GM18861 (cell line): Measurements from ENCODE around the gene ADAMTS6.
A peak's percentile ranks its signal among the peaks of the same experiment; 100 is the strongest.
"Not testable (repeated sequence)": the region's sequence is repeated elsewhere in the genome, so short reads cannot be mapped to it uniquely, and the experiment has no call there.

Experiments used
- ATAC-seq: cut with Tn5 transposase; IDR thresholded peaks from one replicate; pipeline ENCODE4 v1.9.1; 2021; ENCODE audit not compliant: unreplicated experiment

Gene ADAMTS6

DNA sequence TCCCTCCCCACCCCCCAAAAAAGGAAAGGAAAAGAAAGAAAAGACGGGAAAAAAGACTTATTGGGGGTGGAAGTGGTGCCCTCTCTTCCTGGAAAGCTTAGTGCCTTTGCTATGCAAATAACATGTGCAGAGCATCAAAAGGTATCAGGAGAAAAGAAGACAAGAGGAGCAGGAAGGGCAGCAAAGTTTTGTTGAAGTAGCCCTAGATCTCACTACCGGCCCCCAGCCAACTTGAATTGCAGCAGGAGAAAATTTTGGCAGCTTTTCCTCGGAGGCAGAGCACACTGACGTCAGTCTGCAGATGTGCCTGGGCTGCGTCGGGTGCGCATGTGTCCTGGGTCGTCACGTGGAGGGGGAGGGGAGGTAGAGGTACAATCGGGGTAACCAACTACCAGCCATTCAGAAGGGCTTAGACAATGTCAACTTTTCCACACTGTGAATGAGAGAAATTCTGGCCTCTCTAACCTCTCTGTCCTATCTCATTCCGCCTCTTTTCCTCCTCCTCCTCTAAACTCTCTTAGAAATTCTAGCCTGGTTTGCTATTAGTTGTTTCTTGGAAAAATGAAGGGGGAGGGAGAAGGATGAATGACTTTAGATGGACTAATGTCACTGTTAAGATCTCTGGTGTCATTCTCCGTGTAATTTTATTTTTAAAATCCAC, at the start of gene ADAMTS6:
Gene ADAMTS6, minus strand, starts transcription at position 286 of the 661 bp plus-strand sequence. CDS start 8,247 bp downstream, outside the sequence.
- ATAC-seq: peak; percentile 55

DNA sequence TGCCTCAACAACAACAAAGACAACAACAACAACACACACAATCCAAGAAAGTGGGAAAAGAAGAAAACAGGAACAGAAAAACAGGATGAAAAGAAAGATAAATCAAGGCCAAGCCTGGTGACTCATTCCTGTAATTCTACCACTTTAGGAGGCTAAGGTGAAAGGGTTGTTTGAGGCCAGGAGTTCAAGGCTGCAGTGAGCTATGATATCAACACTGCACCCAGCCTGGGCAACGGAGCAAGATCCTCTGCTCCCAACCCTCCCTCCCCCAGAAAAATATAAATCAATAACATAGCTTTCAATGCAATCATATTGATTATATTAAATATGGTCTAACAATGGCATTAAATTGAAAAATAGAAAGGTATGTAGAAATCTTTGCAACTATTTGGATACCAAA, 49.2 kb upstream of the ADAMTS6 start:
- no peak for ATAC-seq

- no peak for ATAC-seq
These were observed 44.0 kb upstream of the ADAMTS6 start for GRCh38 chr5:65525726-65526125.

- no peak for ATAC-seq
These were observed 30.6 kb upstream of the ADAMTS6 start for GRCh38 chr5:65512170-65512937.

DNA sequence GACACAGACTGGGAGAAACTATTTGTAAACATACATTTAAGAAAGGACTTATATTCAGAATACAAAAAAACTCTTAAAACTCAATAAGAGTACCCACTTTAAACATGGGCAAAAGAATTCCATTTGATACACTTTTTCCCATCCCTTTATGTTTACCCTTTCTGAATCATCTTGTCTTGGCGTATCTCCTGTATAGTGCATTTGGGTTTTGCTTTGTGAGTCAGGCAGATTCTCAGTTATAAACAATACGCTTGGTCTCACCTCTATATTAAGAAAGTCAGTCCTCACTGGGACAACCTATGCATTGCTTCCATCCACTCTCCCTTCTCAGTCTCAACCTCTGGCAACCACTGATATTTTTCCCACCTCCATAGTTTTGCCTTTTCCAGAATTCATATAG, 27.3 kb upstream of the ADAMTS6 start:
- no peak for ATAC-seq

- no peak for ATAC-seq
These were observed 25.2 kb upstream of the ADAMTS6 start for GRCh38 chr5:65506961-65507360.

- no peak for ATAC-seq
These were observed 7.4 kb upstream of the ADAMTS6 start for GRCh38 chr5:65489119-65489518.

DNA sequence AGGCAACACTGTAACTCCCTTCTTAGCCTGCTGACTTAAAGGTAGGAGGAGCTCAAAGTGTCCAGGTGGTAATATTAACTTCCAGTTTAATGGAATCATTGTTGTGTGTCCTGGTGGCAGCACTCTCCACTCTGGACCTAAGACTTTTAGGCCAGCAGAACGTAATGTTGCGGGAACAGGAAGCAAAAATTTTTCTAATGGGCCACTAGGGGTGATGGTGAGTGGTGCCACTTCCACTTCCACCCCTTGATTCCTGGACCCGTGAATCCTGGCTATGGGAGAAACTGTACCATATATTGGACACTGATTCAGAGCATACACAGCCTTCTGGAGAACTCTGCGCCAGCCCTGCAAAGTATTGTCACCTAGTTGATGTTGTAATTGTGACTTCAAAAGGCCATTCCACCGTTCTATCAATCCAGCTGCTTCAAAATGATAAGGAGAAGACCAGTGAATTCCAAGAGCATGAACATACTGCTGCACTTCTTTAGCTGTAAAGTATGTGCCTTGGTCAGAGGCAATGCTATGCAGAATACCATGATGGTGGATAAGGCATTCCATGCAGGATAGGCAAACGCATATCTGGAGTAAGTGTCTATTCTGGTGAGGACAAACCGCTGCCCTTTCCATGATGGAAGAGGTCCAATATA, 6.4 kb upstream of the ADAMTS6 start:
- not testable (repeated sequence) for ATAC-seq

DNA sequence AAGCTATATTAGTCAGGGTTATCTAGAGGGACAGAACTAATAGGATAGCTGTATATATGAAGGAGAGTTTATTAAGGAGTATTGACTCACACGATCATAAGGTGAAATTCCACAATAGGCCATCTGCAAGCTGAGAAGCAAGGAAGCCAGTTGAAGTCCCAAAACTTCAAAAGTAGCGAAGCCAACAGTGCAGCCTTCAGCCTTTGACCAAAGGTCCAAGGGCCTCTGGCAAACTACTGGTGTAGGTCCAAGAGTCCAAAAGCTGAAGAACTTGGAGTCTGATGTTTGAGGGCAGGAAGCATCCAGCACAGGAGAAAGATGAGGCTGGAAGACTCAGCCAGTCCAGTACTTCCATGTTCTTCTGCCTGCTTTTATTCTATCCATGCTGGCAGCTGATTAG, 5.1 kb upstream of the ADAMTS6 start:
- ATAC-seq: not testable (repeated sequence)

DNA sequence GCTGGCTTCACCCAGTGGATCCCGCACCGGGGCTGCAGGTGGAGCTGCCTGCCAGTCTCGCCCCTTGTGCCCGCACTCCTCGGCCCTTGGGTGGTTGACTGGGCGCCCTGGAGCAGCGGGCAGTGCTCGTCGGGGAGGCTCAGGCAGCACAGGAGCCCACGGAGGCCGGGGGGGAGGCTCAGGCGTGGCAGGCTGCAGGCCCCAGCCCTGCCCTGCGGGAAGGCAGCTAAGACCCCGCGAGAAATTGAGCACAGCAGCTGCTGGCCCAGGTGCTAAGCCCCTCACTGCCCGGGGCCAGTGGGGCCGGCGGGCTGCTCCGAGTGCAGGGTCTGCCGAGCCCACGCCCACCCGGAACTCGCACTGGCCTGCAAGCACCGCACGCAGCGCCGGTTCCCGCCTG, 3.7 kb upstream of the ADAMTS6 start:
- no peak for ATAC-seq

GRCh38 chr5:65483546-65484346, 2.0 kb upstream of the ADAMTS6 start:
- peak; percentile 73 for ATAC-seq

DNA sequence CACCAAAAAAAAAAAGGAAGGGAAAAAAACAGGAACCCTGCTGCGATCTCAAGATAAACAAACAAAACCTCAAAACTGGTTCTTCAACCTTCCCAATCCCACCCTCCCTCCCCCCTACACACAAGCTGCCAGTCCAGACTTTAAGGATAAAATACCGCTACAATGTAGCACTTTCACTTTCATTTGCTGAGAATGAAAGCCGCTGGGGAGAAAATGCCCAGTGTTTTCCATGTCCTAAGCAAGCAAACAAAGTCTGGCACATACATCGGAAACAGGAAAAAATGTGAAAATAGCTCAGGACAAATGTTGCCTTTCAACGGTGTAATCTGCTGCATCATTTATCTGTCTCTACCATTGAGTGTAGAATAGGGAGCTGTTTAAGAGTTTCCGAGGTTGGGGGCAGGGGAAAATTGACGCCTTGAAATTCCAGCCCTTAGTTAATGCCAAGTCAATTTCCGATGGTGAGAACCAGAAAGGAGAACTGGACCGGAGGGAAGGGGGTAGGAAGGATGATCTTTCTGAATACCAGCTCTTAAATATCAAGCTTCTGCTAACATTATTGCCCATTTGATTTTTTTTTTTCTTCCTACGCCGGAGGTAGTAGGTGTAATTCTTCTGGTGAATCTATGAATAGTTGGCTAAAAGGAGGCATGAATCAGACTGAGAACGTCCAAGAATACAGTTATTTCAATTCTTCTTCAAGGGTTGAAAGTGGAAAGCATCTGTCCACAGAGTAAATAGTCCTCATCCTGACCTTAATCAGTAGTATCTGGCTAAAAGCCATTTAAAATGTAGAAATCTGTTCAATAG, 1.2 kb upstream of the ADAMTS6 start:
- peak; percentile 6 for ATAC-seq

- no peak for ATAC-seq
These were observed 596 bp upstream of the ADAMTS6 start for GRCh38 chr5:65482296-65482735.

- ATAC-seq: no peak
These were observed 544 bp downstream of the ADAMTS6 start for GRCh38 chr5:65481171-65481581.

DNA sequence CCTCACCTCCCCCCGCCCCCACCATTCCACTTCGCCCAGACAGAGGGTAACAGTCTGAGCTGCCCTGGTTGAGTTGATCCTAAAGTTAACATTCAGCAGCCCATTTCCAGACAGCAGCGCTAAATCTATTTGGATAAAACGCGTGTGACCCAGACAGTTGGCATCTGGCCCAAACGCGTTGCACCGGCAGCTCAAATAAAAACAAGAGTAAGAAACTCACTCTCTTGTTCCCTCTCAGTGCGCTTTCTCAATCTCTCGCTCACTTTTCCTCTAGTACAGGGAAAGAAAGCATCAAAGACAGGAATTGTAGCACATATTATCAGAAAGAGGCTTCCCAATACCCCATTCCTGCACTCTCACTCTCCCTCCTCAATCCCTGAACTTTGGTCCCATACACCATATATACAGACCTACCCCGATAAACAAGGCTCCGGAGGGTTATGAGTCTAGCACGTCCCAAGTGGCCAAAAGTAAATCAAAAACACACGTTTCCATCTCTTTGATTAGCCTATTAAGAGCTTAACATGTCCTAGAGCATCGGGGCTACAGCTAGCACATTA, 1.3 kb downstream of the ADAMTS6 start:
- ATAC-seq: no peak

DNA sequence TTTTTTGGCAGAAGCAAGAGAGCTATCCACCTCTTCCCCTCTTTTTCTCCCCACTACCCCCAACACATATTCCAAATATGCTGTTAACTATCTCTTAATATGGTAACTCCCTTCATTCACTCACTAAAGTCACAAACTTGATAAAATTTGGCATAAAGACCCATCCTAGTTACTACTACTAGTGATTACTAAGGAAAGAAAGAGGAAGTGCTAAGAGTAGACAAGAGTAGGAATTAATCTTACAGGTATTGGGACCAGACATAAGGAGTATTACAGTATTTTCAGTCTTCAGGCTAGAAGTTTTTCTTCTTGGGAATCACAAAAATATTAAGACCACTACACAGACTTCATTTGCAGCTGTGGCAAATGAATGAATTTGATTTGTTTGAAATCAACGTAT, 2.2 kb downstream of the ADAMTS6 start:
- ATAC-seq: no peak

GRCh38 chr5:65478336-65478735, 3.4 kb downstream of the ADAMTS6 start:
- no peak for ATAC-seq

GRCh38 chr5:65475895-65476294, 5.8 kb downstream of the ADAMTS6 start:
- ATAC-seq: no peak

GRCh38 chr5:65475336-65475735, 6.4 kb downstream of the ADAMTS6 start:
- no peak for ATAC-seq

DNA sequence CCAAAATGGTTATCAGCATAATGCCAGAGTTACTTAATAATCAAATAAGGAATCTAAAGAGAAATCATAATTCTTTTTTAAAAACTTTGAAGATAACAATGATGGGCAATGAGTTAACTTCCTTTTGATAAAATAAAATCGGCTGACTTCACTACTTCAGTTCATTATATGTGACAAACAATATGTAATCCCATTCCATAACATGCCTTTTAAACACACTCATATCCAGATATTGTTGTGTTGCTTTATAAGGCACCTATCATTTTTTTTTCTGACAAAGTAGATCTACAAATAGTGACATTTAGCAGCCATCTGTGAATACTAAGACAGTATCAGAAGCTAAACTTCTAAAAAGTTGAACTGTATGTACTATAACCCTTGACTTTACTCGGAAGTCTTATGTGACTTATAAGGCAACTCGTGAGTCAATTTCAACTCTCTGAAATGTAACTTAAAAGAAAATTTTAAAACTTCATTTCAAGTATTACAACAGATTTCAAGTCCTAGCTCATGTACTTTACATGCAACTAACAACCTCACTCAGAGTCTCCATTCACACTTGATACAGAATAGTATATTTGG, 7.5 kb downstream of the ADAMTS6 start:
- no peak for ATAC-seq
